GM19099 (cell line): Measurements from ENCODE around the gene KRTAP4-6.
"Not testable (repeated sequence)": the region's sequence is repeated elsewhere in the genome, so short reads cannot be mapped to it uniquely, and the experiment has no call there.

Experiments
- POLR2A ChIP-seq: IDR thresholded peaks from 3 replicates; pipeline ENCODE4 v1.6.1; 2011; ENCODE audit warnings: low read depth; ENCODE audit not compliant: insufficient read length; ENCODE audit errors: extremely low read depth

Gene KRTAP4-6

DNA sequence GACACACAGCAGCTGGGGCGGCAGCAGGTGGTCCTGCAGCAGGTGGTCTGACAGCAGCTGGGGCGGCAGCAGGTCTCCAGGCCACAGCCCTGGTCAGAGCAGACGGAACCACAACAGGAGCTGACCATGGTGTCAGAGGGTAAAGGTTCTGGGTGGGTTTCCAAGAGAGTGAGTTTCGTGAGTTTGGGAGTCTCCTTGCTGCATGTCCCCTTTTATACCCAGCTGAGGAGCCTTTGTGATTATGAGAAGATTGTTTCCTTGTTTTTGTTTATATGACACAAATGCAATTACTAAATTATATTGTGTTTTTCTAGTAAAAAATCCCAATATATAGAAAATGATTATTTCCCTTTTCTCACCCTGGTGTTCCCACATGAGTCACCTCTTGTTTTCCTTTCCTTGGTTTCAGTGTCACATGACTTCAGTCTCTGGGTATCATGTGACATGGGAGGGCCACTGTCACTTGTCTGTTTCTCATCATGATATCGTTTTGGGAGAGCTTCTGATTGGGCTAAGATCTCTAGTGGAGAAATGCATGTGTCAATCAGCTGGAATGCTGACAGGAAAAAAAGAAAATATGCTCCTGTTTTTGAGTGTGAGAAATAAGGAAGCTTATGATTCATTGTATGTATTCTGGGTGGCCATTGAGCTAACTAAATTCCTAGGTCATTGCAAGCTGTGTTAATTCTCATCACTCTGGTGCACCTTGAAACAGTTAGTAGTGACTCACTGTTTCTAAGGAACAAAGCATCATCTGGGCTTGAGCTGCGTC lies at the start of gene KRTAP4-6:
KRTAP4-6 (minus strand) TSS at position 185 of the 772 bp plus-strand sequence; CDS start at position 128, 57 bp downstream.
- no peak for TF ChIP-seq POLR2A

GRCh38 chr17:41189837-41190318 lies 49.5 kb upstream of the KRTAP4-6 start, which contains the start of gene KRTAP9-1:
KRTAP9-1 (plus strand) TSS chr17:41189887; CDS start chr17:41189887, 0 bp downstream.
- not testable (repeated sequence) for TF ChIP-seq POLR2A

GRCh38 chr17:41186872-41187271 lies 46.5 kb upstream of the KRTAP4-6 start:
- no peak for TF ChIP-seq POLR2A

- no peak for TF ChIP-seq POLR2A
These were observed 44.7 kb upstream of the KRTAP4-6 start for GRCh38 chr17:41185001-41185400.

GRCh38 chr17:41184480-41184961 lies 44.2 kb upstream of the KRTAP4-6 start, which contains the start of gene KRTAP4-1:
KRTAP4-1 (minus strand) TSS chr17:41184911; CDS start chr17:41184854, 57 bp downstream.
- no peak for TF ChIP-seq POLR2A

DNA sequence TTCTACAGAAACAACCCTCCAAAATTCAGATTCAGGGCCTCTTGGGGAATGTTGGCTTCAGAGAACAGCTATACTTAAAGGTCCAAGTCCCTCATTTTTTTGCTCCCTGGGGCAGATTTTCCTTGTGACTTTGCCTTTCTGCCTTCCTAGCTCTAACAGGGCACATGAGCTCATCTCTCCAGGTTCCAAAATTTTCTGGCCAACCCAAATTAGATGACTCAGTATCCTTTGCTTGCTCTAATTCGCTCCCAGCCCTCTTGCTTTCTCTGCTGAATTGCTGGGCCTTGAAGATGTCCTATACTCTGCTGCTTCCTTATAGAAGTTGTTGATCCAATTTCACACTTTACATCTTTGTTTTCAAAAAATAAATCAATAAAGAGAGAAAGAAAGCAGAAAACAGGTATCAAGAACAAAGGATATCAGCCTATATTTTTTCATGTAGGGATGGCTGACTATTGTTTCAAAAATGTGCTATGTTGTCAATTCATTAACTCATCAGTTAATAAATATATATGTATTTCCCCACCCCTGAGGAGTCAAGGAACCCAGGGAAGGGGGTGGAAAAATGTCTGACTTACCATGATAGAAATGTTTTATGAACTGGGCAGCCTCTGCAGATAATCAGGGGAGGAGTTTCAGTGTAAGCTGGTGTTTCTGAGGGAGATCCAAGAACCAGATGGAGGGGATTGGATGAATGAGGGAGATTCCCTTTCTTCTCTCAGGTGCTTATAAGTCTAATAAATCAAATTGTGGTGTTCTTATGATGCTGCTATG lies 38.7 kb upstream of the KRTAP4-6 start:
- no peak for TF ChIP-seq POLR2A

DNA sequence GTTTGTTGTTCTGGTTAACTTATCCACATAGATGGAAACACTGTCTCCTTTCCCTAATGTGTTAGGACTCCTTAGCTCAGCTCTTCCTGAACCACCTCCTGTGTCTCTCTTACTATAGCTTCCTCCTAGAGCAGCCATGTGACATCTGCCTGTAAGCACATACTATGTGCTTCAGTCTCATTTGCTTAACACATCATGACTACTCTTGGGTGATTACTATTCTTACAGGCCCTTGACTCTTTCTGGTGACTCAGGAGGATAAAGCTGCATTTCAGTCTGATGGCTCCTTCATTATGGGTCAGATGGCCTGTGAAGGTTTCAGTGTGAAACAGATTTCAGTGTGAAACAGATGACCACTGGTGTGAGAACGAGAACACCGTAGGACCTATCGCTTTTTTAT lies 38.0 kb upstream of the KRTAP4-6 start:
- no peak for TF ChIP-seq POLR2A

- TF ChIP-seq POLR2A, result no peak
These were observed 37.5 kb upstream of the KRTAP4-6 start, which contains the start of gene KRTAP4-2 for GRCh38 chr17:41177727-41178271. KRTAP4-2 (minus strand) TSS chr17:41178221; CDS start chr17:41178164, 57 bp downstream.

DNA sequence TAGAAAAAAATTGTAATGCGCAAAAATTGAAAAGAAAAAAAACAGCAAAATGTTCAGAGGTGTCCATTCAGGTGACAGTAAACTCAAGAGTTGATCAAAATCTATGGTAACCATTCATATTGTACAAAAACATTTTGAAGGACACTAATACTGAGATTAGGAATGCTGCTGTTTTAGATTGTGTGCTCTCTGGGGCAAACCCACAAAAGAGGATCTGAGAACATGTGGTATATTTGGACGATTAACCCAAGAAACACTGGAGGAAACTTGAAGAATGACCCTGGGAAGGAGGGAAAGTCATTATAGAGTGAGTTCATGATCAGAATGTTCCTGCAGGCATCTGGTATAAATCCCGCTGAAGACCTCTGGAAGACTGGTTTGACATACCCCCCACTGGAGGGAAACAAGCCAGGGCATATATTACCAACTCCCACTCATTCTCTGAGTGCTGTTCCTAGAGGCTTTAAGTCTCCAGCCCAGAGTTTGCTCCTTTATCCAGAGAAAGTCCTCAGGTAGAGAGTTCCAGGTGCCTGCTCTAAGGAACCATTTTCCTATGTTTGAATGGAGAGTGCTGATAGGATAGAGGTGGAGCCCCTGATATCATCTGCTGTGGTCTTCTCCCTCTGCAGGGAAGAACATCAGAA lies 36.5 kb upstream of the KRTAP4-6 start:
- TF ChIP-seq POLR2A, result no peak

DNA sequence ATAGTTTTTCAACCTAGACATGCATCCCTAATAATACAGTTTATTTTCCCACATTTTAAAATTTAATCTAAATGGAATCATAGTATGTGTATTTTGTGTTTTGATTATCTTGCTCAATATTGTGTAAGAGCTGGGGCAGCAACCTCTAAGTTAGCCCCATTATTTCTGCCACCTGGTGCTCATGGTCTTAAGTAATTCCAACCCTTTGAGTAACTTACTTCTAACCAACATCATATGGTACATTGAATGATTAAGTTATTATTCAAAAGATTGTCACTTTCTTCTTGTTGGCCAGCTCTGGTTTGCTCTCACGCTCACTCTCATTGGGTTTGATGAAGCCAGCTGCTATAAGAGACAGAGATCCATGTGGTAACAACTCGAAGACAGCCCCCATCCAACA lies 31.5 kb upstream of the KRTAP4-6 start:
- no peak for TF ChIP-seq POLR2A

DNA sequence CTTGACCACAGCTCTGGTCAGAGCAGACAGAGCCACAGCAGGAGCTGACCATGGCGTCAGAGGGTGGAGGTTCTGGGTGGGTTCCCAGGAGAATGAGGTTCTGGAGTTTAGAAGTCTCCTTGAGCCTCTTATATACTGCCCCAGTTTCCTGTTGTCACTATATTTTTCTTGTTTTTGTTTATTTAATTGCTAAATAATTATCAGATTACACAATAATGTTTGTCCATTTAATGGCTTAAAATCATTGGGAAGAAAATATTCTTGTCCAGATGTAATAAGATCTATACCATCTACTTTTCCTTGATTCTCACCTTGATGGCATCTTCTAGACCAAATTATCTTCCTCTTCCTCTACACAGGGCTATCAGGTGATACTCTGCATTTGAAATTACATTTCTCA lies 27.8 kb upstream of the KRTAP4-6 start, which contains the start of gene KRTAP4-3:
KRTAP4-3 (minus strand) TSS at position 101 of the 400 bp plus-strand sequence; CDS start at position 52, 49 bp downstream.
- TF ChIP-seq POLR2A, result no peak

DNA sequence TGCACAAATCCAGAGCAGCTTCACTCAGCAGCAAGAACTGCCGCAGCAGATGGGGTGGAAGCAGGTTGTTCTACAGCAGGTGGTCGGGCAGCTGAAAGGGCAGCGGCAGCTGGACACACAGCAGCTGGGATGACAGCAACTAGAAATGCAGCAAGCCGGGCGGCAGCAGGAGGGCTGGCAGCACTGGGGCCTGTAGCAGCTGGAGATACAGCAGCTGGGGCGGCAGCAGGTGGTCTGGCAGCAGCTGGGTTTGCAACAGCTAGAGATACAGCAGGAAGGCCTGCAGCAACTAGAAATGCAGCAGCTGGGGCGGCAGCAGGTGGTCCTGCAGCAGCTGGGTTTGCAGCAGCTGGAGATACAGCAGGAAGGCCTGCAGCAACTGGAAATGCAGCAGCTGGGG lies 27.2 kb upstream of the KRTAP4-6 start:
- TF ChIP-seq POLR2A, result no peak

DNA sequence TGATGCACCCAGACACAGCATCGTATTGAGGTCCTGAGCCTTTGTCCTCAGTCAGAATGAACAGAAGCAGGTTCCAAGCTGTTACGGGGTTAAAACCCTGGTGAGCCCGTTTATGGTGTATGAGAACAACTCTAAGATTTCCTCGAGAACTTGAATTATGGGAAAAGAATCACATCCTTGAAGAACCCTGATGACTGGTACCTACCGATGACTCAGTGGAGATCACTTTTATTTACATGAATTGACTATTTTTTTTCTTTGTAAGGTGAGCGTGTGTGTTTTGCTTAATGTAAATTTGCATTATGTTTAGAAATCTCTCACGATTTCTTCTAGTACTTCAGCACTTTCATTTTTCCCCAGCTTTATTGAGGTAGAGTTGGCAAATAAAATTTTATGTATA lies 23.5 kb upstream of the KRTAP4-6 start:
- TF ChIP-seq POLR2A, result no peak

DNA sequence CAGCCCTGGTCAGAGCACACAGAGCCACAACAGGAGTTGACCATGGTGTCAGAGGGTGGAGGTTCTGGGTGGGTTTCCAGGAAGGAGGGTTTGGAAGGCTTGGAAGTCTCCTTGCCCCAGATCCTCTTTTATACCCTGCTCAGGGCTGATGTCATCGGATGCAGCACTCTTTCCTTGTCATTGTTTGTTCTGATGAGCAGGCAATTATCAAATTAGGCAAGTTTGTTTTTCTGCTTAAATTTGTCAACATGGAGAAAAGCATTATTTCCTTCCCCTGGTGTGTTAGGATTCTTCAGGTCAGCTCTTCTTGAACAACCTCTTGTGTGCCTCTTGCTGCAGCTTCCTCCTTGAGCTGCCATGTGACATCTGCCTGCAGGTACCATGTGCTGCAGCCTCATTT lies 20.3 kb upstream of the KRTAP4-6 start, which contains the start of gene KRTAP4-4:
KRTAP4-4 (minus strand) TSS at position 101 of the 400 bp plus-strand sequence; CDS start at position 44, 57 bp downstream.
- no peak for TF ChIP-seq POLR2A
